OCI-LY7 (cell line): ENCODE data around the gene VWA8.

ENCODE experiments used
- EZH2phosphoT487 ChIP-seq: fragments of 200-600 bp; sonication (generic); IDR thresholded peaks from 2 replicates; pipeline ENCODE4 v1.6.1; 2018; ENCODE audit warnings: low read depth, borderline replicate concordance, mild to moderate bottlenecking, mixed run types, antibody characterized with exemption, low read length, moderate library complexity, mixed read lengths
- TF ChIP-seq, protein P1 (sequence below): fragments of 200-600 bp; sonication (generic); conservative IDR thresholded peaks from 2 replicates; pipeline ENCODE4 v1.5.1; 2014; ENCODE audit warnings: mild to moderate bottlenecking, antibody characterized with exemption, low read length, moderate library complexity, mixed read lengths

DNA sequence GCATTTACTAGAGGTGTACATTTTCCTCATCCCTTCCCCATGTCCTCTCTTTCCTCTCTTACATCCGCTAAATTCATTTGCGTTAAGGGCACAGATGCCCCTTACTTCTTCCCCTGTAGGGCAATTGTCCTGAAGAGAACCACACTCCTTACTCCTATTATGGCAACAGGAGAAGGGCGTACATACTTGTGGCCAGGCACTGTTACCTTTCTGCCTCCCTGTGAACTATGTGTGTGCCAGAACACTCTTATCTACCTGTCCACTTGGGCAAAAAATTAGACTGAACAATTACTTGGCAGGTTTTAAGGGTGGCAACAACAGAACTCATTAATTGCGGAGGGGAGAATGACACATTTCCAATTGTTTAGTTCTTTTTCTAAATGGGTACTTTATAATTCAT is 351.1 kb downstream of the VWA8 start:
- TF ChIP-seq, protein P1, sequence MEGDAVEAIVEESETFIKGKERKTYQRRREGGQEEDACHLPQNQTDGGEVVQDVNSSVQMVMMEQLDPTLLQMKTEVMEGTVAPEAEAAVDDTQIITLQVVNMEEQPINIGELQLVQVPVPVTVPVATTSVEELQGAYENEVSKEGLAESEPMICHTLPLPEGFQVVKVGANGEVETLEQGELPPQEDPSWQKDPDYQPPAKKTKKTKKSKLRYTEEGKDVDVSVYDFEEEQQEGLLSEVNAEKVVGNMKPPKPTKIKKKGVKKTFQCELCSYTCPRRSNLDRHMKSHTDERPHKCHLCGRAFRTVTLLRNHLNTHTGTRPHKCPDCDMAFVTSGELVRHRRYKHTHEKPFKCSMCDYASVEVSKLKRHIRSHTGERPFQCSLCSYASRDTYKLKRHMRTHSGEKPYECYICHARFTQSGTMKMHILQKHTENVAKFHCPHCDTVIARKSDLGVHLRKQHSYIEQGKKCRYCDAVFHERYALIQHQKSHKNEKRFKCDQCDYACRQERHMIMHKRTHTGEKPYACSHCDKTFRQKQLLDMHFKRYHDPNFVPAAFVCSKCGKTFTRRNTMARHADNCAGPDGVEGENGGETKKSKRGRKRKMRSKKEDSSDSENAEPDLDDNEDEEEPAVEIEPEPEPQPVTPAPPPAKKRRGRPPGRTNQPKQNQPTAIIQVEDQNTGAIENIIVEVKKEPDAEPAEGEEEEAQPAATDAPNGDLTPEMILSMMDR: no peak
- TF ChIP-seq EZH2phosphoT487: no peak
